HCT116 (cell line): ENCODE results near the gene ERBB4. TPM values are rescaled to one million over a fixed set of nuclear protein-coding genes. Genes with fewer than 3 reads are reported as not detected.

Source experiments
- ATAC-seq: fragments of 200-7000 bp; cut with Tn5 transposase; 2 replicates; pipeline ENCODE4 v1.9.1; 2020; ENCODE audit warnings: mild to moderate bottlenecking, moderate library complexity
- BruUV-seq: library from RNA; stranded (reverse); fragments of 400-500 nt; replicated peaks from 2 replicates; lab custom pipeline; 2021; lab: Mats Ljungman, UMichigan
- CTCF ChIA-PET: fragments of 300-600 bp; sonication (Branson Sonifier 250); formaldehyde crosslinking; loops from one replicate; lab custom pipeline; 2021; ENCODE audit warnings: antibody characterized with exemption; lab: Charles Lee
- POLR2A ChIA-PET: fragments of 300-600, 350-600 bp; sonication (Branson Sonifier 250); formaldehyde crosslinking; loops from one replicate; lab custom pipeline; 2021; ENCODE audit warnings: antibody characterized with exemption; lab: Charles Lee
- RAD21 ChIA-PET, 2 experiments: fragments of 300-600 bp; sonication (Branson Sonifier 250); formaldehyde crosslinking; loops; one replicate each; lab custom pipeline; 2023; ENCODE audit warnings: low total read pairs in 2 of 2; ENCODE audit not compliant: uncharacterized antibody in 2 of 2, unreplicated experiment in 2 of 2, low non-redundant PET in 1 of 2; lab: Charles Lee
- DNase-seq: peaks from one replicate; pipeline ENCODE4 v3.0.0-alpha.2; 2010; ENCODE audit warnings: low read depth, low spot score
- H2AFZ ChIP-seq: fragments of 200-600 bp; shearing (Covaris generic), sonication (generic); 2 replicates; pipeline ENCODE4 v1.6.1; 2017; ENCODE audit warnings: low read depth, mixed run types, mixed read lengths, antibody characterized with exemption, low read length; ENCODE audit not compliant: poor library complexity, severe bottlenecking
- H3K27ac ChIP-seq: 2 replicates; pipeline ENCODE4 v1.5.1; 2012; ENCODE audit warnings: low read depth, low read length
- H3K27me3 ChIP-seq: fragments of 200-600 bp; sonication (generic); 2 replicates; pipeline ENCODE4 v1.6.1; 2016; ENCODE audit warnings: mixed run types, low read length, mixed read lengths; ENCODE audit not compliant: insufficient read depth
- H3K36me3 ChIP-seq, 2 experiments: fragments of 200-500 bp in 1 of 2; fragments of 200-600 bp in 1 of 2; sonication (Bioruptor generic) in 1 of 2; sonication (generic) in 1 of 2; 2 replicates each; pipeline versions ENCODE4 v1.5.1 to v1.6.1; 2014 to 2016; ENCODE audit warnings: low read length in 2 of 2, inconsistent platforms in 1 of 2, mixed read lengths in 1 of 2, mixed run types in 1 of 2; ENCODE audit not compliant: insufficient read depth in 2 of 2, control insufficient read depth in 1 of 2
- H3K4me1 ChIP-seq, 2 experiments: fragments of 200-600 bp in 1 of 2; sonication (generic) in 1 of 2; 2 replicates each; pipeline versions ENCODE4 v1.5.1 to v1.6.1; 2012 to 2017; ENCODE audit warnings: low read length in 2 of 2, inconsistent platforms in 1 of 2, mild to moderate bottlenecking in 1 of 2, mixed read lengths in 1 of 2, mixed run types in 1 of 2, moderate library complexity in 1 of 2; ENCODE audit not compliant: insufficient read depth in 2 of 2, control insufficient read depth in 1 of 2
- H3K4me2 ChIP-seq: fragments of 200-600 bp; sonication (generic); 2 replicates; pipeline ENCODE4 v1.6.1; 2017; ENCODE audit warnings: mixed run types, low read length, mixed read lengths
- H3K4me3 ChIP-seq, 2 experiments: fragments of 200-600 bp in 1 of 2; sonication (generic) in 1 of 2; replicated peaks in 1 of 2; 2 replicates each; pipeline ENCODE4 v1.5.1; 2011 to 2016; ENCODE audit warnings: low read length in 2 of 2, control low read depth in 1 of 2, low read depth in 1 of 2, mild to moderate bottlenecking in 1 of 2, mixed read lengths in 1 of 2, mixed run types in 1 of 2
- H3K79me2 ChIP-seq: fragments of 200-600 bp; sonication (generic); 2 replicates; pipeline ENCODE4 v1.6.1; 2017; ENCODE audit warnings: mild to moderate bottlenecking, mixed run types, low read length, moderate library complexity, mixed read lengths; ENCODE audit not compliant: insufficient read depth
- H3K9ac ChIP-seq: fragments of 200-600 bp; sonication (generic); 2 replicates; pipeline ENCODE4 v1.6.1; 2016; ENCODE audit warnings: low read length, mixed read lengths
- H3K9me2 ChIP-seq: fragments of 200-600 bp; sonication (generic), shearing (Covaris generic); 2 replicates; pipeline ENCODE4 v1.6.1; 2017; ENCODE audit warnings: mixed run types, mild to moderate bottlenecking, moderate library complexity; ENCODE audit not compliant: insufficient read depth
- H3K9me3 ChIP-seq, 2 experiments: fragments of 200-500 bp in 1 of 2; fragments of 200-600 bp in 1 of 2; sonication (Bioruptor generic) in 1 of 2; sonication (generic) in 1 of 2; 2 replicates each; pipeline ENCODE4 v1.6.1; 2014 to 2017; ENCODE audit warnings: low read length in 2 of 2, mixed read lengths in 2 of 2, inconsistent platforms in 1 of 2, low read depth in 1 of 2, mild to moderate bottlenecking in 1 of 2, mixed run types in 1 of 2, moderate library complexity in 1 of 2; ENCODE audit not compliant: control insufficient read depth in 1 of 2, insufficient read depth in 1 of 2
- H4K20me1 ChIP-seq: fragments of 200-600 bp; sonication (generic), shearing (Covaris generic); 2 replicates; pipeline ENCODE4 v1.6.1; 2017; ENCODE audit warnings: mixed run types, mild to moderate bottlenecking, moderate library complexity; ENCODE audit not compliant: insufficient read depth
- CBX3 ChIP-seq: IDR thresholded peaks from 2 replicates; pipeline ENCODE4 v1.6.1; 2012; ENCODE audit warnings: low read depth
- CEBPB ChIP-seq: IDR thresholded peaks from 2 replicates; pipeline ENCODE4 v1.6.1; 2012; ENCODE audit warnings: low read depth
- CTCF ChIP-seq, 3 experiments: fragments of 200-600 bp in 1 of 3; sonication (generic) in 1 of 3; IDR thresholded peaks in 2 of 3; conservative IDR thresholded peaks in 1 of 3; 2 replicates each; pipeline ENCODE4 v1.5.1; 2012 to 2017; ENCODE audit warnings: low read depth in 2 of 3, low read length in 2 of 3, antibody characterized with exemption in 1 of 3, borderline replicate concordance in 1 of 3, control low read depth in 1 of 3, mild to moderate bottlenecking in 1 of 3, mixed read lengths in 1 of 3, mixed run types in 1 of 3, moderate library complexity in 1 of 3; ENCODE audit not compliant: insufficient read depth in 1 of 3
- EGR1 ChIP-seq: IDR thresholded peaks from 2 replicates; pipeline ENCODE4 v1.6.1; 2012; ENCODE audit warnings: low read depth
- EZH2 ChIP-seq: fragments of 200-600 bp; sonication (generic); IDR thresholded peaks from 2 replicates; pipeline ENCODE4 v1.6.1; 2017; ENCODE audit warnings: antibody characterized with exemption, mixed run types
- EZH2phosphoT487 ChIP-seq: fragments of 200-600 bp; IDR thresholded peaks from 2 replicates; pipeline ENCODE4 v1.6.1; 2018; ENCODE audit warnings: antibody characterized with exemption, borderline replicate concordance
- FOSL1 ChIP-seq: IDR thresholded peaks from 2 replicates; pipeline ENCODE4 v1.6.1; 2012; ENCODE audit warnings: low read depth
- JUND ChIP-seq: IDR thresholded peaks from 2 replicates; pipeline ENCODE4 v1.6.1; 2012
- MAX ChIP-seq: IDR thresholded peaks from 2 replicates; pipeline ENCODE4 v1.6.1; 2012
- POLR2A ChIP-seq: IDR thresholded peaks from 2 replicates; pipeline ENCODE4 v1.7.0; 2011; ENCODE audit warnings: borderline replicate concordance; ENCODE audit not compliant: insufficient read depth, insufficient read length; ENCODE audit errors: extremely low read depth
- RAD21 ChIP-seq: IDR thresholded peaks from 2 replicates; pipeline ENCODE4 v1.6.1; 2012; ENCODE audit warnings: low read depth, mild to moderate bottlenecking
- REST ChIP-seq: IDR thresholded peaks from 2 replicates; pipeline ENCODE4 v1.6.1; 2012; ENCODE audit warnings: low read depth
- SP1 ChIP-seq: IDR thresholded peaks from 2 replicates; pipeline ENCODE4 v1.6.1; 2012; ENCODE audit warnings: low read depth
- TCF7L2 ChIP-seq: IDR thresholded peaks from 2 replicates; pipeline ENCODE4 v1.7.0; 2011; ENCODE audit warnings: borderline replicate concordance, inconsistent platforms; ENCODE audit not compliant: insufficient read depth, insufficient read length; ENCODE audit errors: extremely low read depth
- YY1 ChIP-seq: IDR thresholded peaks from 2 replicates; pipeline ENCODE4 v1.6.1; 2011; ENCODE audit warnings: low read length, low read depth, moderate library complexity, mild to moderate bottlenecking; ENCODE audit not compliant: insufficient replicate concordance; ENCODE audit errors: extremely low read depth
- ZFX ChIP-seq: fragments of 450-650 bp; IDR thresholded peaks from 2 replicates; pipeline ENCODE4 v1.6.1; 2017
- ZNF274 ChIP-seq: fragments of 200-500 bp; sonication (Bioruptor generic); IDR thresholded peaks from 2 replicates; pipeline ENCODE4 v1.6.1; 2014; ENCODE audit warnings: mild to moderate bottlenecking, low read depth, low read length, inconsistent platforms
- intact Hi-C: fragments of 100-400 bp; cut with micrococcal nuclease; formaldehyde crosslinking; loops from 2 replicates; pipeline ENCODE4 v1.10.0; 2022
- total RNA-seq: library from RNA; stranded (reverse); gene quantifications from one replicate; pipeline ENCODE4 v1.2.1, GENCODE V29; 2021; ENCODE audit not compliant: unreplicated experiment
- TF ChIP-seq, protein P1 (sequence below): IDR thresholded peaks from 2 replicates; pipeline ENCODE4 v1.6.1; 2011; ENCODE audit warnings: mild to moderate bottlenecking, low read length, moderate library complexity; ENCODE audit not compliant: insufficient replicate concordance; ENCODE audit errors: extremely low read depth

The ERBB4 gene
- total RNA-seq, 1 experiment from 2014 or later: 0.10 TPM

DNA sequence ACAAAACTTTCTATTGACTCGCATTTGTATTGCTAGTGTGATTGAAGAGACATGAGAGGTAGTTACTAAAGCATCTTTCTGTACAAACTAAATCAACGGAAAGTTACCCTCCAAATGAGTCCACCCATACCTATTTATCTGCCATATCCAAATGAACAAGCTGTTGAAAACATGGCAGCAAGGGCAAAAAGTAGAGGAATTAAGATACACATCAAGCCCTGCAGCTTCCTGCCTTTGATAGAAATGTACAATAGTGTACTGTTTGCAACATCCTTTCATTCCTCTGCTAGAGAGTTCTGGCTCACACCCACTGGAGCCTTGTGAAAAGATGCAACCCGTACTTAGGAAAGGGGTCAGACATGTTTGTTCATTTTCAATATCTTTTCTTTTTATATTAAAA, 122.5 kb downstream of the ERBB4 start:
- Histone ChIP-seq H3K9ac (no peak overlapping the region), H3K27me3 (no peaks in the 10 kb centered on the region), H3K4me1 (no peaks in the 10 kb centered on the region), H3K79me2 (no peaks in the 10 kb centered on the region), H4K20me1 (no peaks in the 10 kb centered on the region), H3K36me3 (no peaks in the 10 kb centered on the region), H3K4me3 (no peak overlapping the region), H3K9me2 (no peaks in the 10 kb centered on the region), H3K4me2 (no peak overlapping the region), H3K9me3 (no peaks in the 10 kb centered on the region), H3K27ac (no peak overlapping the region), H2AFZ (no peak overlapping the region)
- no TSS peak for BruUV-seq
- ATAC-seq (no peak), DNase-seq (no peak)
- intact Hi-C loops: no loop called here
- no peak for TF ChIP-seq EGR1
- TF ChIP-seq MAX: no peak
- no peak for TF ChIP-seq FOSL1
- no peak for TF ChIP-seq POLR2A
- TF ChIP-seq SP1: no peak
- no peak for TF ChIP-seq CEBPB
- TF ChIP-seq EZH2phosphoT487: no peak
- TF ChIP-seq, protein P1, sequence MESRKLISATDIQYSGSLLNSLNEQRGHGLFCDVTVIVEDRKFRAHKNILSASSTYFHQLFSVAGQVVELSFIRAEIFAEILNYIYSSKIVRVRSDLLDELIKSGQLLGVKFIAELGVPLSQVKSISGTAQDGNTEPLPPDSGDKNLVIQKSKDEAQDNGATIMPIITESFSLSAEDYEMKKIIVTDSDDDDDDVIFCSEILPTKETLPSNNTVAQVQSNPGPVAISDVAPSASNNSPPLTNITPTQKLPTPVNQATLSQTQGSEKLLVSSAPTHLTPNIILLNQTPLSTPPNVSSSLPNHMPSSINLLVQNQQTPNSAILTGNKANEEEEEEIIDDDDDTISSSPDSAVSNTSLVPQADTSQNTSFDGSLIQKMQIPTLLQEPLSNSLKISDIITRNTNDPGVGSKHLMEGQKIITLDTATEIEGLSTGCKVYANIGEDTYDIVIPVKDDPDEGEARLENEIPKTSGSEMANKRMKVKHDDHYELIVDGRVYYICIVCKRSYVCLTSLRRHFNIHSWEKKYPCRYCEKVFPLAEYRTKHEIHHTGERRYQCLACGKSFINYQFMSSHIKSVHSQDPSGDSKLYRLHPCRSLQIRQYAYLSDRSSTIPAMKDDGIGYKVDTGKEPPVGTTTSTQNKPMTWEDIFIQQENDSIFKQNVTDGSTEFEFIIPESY: no peak
- no peak for TF ChIP-seq YY1
- no peak for TF ChIP-seq EZH2
- no peak for TF ChIP-seq REST
- no peak for TF ChIP-seq CBX3
- TF ChIP-seq ZNF274: no peak
- TF ChIP-seq ZFX: no peak
- TF ChIP-seq TCF7L2: no peak
- no peak for TF ChIP-seq JUND
- no peak for TF ChIP-seq RAD21
- no peak for TF ChIP-seq CTCF (IDR thresholded peaks at IDR 0.05 in 2 of 3, conservative IDR thresholded peaks at IDR 0.05 in 1 of 3; ENCODE audit: borderline replicate concordance in 1 of 3, insufficient read depth in 1 of 3, low read depth in 2 of 3, low read length in 2 of 3)
- ChIA-PET POLR2A (no interaction called here), CTCF (no interaction called here), RAD21 (no interaction called here)
